NB4 (cell line): ENCODE data around the gene NPFF.
A peak's percentile ranks its signal among the peaks of the same experiment; 100 is the strongest.
"Not testable (repeated sequence)": the region's sequence is repeated elsewhere in the genome, so short reads cannot be mapped to it uniquely, and the experiment has no call there.

Experiments used
- DNase-seq: peaks from one replicate; pipeline ENCODE4 v3.0.0; 2010; ENCODE audit warnings: low read depth
- H3K4me3 ChIP-seq: one replicate; pipeline ENCODE4 v1.5.1; 2011; ENCODE audit warnings: mild to moderate bottlenecking, low read depth, low read length, moderate library complexity
- MYC ChIP-seq: IDR thresholded peaks from 2 replicates; pipeline ENCODE4 v1.6.1; 2011; ENCODE audit warnings: low read depth, low read length
- POLR2A ChIP-seq: IDR thresholded peaks from 2 replicates; pipeline ENCODE4 v1.6.1; 2011; ENCODE audit warnings: mild to moderate bottlenecking; ENCODE audit not compliant: insufficient read length; ENCODE audit errors: extremely low read depth
- TF ChIP-seq, protein P1 (sequence below): IDR thresholded peaks from one replicate; pipeline ENCODE4 v1.5.1; 2012; ENCODE audit warnings: low read depth, low read length
- TF ChIP-seq, protein P2 (sequence below): IDR thresholded peaks from 2 replicates; pipeline ENCODE4 v1.6.1; 2011; ENCODE audit warnings: low read depth, low read length

Gene NPFF

GRCh38 chr12:53506881-53507602 is at the start of gene NPFF:
Gene NPFF (minus strand): TSS chr12:53507484. CDS start chr12:53507474, 10 bp downstream.
- TF ChIP-seq POLR2A: peak; percentile 6
- TF ChIP-seq MYC: no peak
- DNase-seq: no peak
- no peak within 1 kb of the TSS for H3K4me3 ChIP-seq

- DNase-seq: no peak
Observed at GRCh38 chr12:53552361-53553327, 45.4 kb upstream of the NPFF start.

GRCh38 chr12:53551889-53552291 is 44.6 kb upstream of the NPFF start:
- no peak overlapping the region for H3K4me3 ChIP-seq
- no peak for DNase-seq
- TF ChIP-seq, protein P1, sequence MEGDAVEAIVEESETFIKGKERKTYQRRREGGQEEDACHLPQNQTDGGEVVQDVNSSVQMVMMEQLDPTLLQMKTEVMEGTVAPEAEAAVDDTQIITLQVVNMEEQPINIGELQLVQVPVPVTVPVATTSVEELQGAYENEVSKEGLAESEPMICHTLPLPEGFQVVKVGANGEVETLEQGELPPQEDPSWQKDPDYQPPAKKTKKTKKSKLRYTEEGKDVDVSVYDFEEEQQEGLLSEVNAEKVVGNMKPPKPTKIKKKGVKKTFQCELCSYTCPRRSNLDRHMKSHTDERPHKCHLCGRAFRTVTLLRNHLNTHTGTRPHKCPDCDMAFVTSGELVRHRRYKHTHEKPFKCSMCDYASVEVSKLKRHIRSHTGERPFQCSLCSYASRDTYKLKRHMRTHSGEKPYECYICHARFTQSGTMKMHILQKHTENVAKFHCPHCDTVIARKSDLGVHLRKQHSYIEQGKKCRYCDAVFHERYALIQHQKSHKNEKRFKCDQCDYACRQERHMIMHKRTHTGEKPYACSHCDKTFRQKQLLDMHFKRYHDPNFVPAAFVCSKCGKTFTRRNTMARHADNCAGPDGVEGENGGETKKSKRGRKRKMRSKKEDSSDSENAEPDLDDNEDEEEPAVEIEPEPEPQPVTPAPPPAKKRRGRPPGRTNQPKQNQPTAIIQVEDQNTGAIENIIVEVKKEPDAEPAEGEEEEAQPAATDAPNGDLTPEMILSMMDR: no peak
- TF ChIP-seq, protein P2, sequence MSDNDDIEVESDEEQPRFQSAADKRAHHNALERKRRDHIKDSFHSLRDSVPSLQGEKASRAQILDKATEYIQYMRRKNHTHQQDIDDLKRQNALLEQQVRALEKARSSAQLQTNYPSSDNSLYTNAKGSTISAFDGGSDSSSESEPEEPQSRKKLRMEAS: no peak
- no peak for TF ChIP-seq MYC

More at GRCh38 chr12:53552361-53553327, 45.4 kb upstream of the NPFF start:
- H3K4me3 ChIP-seq: no peak overlapping the region
- TF ChIP-seq POLR2A (no peak), MYC (no peak)
- TF ChIP-seq, protein P1: no peak
- TF ChIP-seq, protein P2: no peak

DNA sequence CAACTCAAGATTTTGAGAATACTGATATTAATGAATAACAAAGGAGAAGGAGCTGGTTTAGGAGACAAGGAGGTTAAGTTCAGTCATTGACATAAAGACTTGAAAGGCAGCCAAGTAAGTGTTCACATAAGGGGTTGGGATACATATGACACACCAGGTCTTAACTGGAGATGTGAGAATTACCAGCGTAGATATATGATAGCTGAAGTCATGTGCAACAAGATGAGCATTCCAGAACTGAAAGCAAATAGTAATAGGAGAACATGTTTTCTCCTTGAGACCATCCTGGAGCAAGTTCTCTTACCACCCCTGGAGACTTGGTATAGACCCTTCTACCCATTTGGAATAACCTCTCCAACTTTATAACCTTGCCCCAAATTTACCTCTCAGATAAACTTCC is 43.3 kb upstream of the NPFF start:
- no peak for DNase-seq
- H3K4me3 ChIP-seq: no peak overlapping the region
- TF ChIP-seq, protein P1: no peak
- TF ChIP-seq MYC (no peak), POLR2A (no peak)
- TF ChIP-seq, protein P2: no peak

DNA sequence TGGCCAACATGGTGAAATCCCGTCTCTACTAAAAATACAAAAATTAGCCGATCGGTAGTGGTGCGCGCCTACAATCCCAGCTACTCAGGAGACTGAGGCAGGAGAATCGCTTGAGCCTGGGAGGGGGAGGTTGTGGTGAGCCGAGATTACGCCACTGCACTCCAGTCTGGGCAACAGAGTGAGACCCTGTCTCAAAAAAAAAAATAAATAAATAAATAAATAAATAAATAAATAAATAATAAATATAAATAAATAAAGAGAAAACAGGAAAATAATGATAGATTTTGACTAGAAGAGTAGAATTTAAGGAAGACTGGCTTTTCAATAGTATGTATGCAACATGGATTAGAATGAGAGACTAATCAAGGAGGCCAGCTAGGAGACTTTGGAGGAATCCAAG is 42.8 kb upstream of the NPFF start:
- H3K4me3 ChIP-seq, DNase-seq: not testable (repeated sequence)

DNA sequence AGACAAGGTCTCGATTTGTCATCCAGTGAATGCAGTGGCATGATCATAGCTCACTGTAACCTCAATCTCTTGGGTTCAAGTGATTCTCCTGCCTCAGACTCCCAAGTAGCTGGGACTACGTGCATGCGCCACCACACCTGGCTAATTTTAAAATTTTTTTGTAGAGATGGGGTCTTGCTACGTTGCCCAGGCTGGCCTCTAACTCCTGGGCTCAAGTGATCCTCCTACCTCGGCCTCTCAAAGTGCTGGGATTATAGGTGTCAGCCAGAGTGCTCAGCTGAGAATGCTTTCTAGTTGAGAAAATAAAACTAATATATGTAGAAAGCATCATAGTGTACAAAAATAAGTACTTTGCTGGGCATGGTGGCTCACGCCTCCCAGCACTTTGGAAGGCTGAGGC is 41.1 kb upstream of the NPFF start:
- DNase-seq, H3K4me3 ChIP-seq: not testable (repeated sequence)

GRCh38 chr12:53543539-53543938 is 36.3 kb upstream of the NPFF start:
- DNase-seq: peak; percentile 69
- TF ChIP-seq, protein P1: peak; percentile 82
- TF ChIP-seq, protein P2: no peak
- no peak for TF ChIP-seq POLR2A
- no peak for TF ChIP-seq MYC
- H3K4me3 ChIP-seq: no peak overlapping the region
